ENCODE measurements around the gene LRWD1. TPM values are rescaled to one million over a fixed set of nuclear protein-coding genes. Genes with fewer than 3 reads are reported as not detected.
A peak's percentile ranks its signal among the peaks of the same experiment; 100 is the strongest.
"Not testable (repeated sequence)": the region's sequence is repeated elsewhere in the genome, so short reads cannot be mapped to it uniquely, and the experiment has no call there.

LRWD1 gene
- total RNA-seq, 6 donors from 2014 or later = 13.2 to 33.8 (median 31.6) TPM

- H3K4me3 ChIP-seq, H3K27ac ChIP-seq, H3K4me1 ChIP-seq, H3K27me3 ChIP-seq, H3K36me3 ChIP-seq, H3K9me3 ChIP-seq: not testable (repeated sequence)
- ATAC-seq (ENCODE audit: low FRiP score in 2 of 2) (peak in 1 of 2 donors; percentile 27), DNase-seq (peak in 1 of 2 donors; percentile 44)
- peak; percentile 33 to 65 (median 41) for TF ChIP-seq CTCF (IDR thresholded peaks at IDR 0.05)
- WGBS, 2 donors = 5 to 10% methylated on average over 8 of the region's 11 CpGs
Observed at GRCh38 chr7:102479982-102480637, 15.3 kb downstream of the LRWD1 start.

GRCh38 chr7:102481962-102482361 is 17.2 kb downstream of the LRWD1 start:
- not testable (repeated sequence) for H3K9me3 ChIP-seq; H3K27me3 ChIP-seq; H3K4me3 ChIP-seq; H3K27ac ChIP-seq; ATAC-seq (ENCODE audit: low FRiP score in 2 of 2); H3K4me1 ChIP-seq; H3K36me3 ChIP-seq
- WGBS, 2 donors = no CpG with 5 or more reads among the region's 10 CpGs
- peak; percentile 3 to 83 for DNase-seq

GRCh38 chr7:102484317-102484716 is 19.5 kb downstream of the LRWD1 start:
- H3K9me3 ChIP-seq; H3K4me1 ChIP-seq; H3K4me3 ChIP-seq; ATAC-seq (ENCODE audit: low FRiP score in 2 of 2); H3K27me3 ChIP-seq; H3K36me3 ChIP-seq; DNase-seq; H3K27ac ChIP-seq: not testable (repeated sequence)
- no CpG with 5 or more reads among the region's 5 CpGs for WGBS, 2 donors

- no CpG with 5 or more reads among the region's 12 CpGs for WGBS, 2 donors
- not testable (repeated sequence) for H3K9me3 ChIP-seq, H3K4me3 ChIP-seq, H3K36me3 ChIP-seq, H3K27me3 ChIP-seq, H3K4me1 ChIP-seq, H3K27ac ChIP-seq
- peak; percentile 63 to 92 for ATAC-seq (ENCODE audit: low FRiP score in 2 of 2)
- DNase-seq = peak; percentile 61 to 92
Observed at GRCh38 chr7:102490529-102491075, 25.8 kb downstream of the LRWD1 start.

- not testable (repeated sequence) for H3K27me3 ChIP-seq, H3K4me1 ChIP-seq, H3K9me3 ChIP-seq, H3K27ac ChIP-seq, H3K36me3 ChIP-seq, H3K4me3 ChIP-seq
- DNase-seq (peak in 1 of 2 donors; percentile 49), ATAC-seq (ENCODE audit: low FRiP score in 2 of 2) (peak; percentile 75 to 90)
- no CpG with 5 or more reads among the region's 33 CpGs for WGBS, 2 donors
Observed at GRCh38 chr7:102493220-102493935, 28.6 kb downstream of the LRWD1 start.

GRCh38 chr7:102494026-102494425 is 29.2 kb downstream of the LRWD1 start:
- H3K27ac ChIP-seq, H3K4me1 ChIP-seq, H3K9me3 ChIP-seq, H3K36me3 ChIP-seq, H3K27me3 ChIP-seq: not testable (repeated sequence)
- DNase-seq (peak; percentile 22 to 76), ATAC-seq (ENCODE audit: low FRiP score in 2 of 2) (peak in 1 of 2 donors; percentile 0)
- H3K4me3 ChIP-seq = peak overlapping the region in 3 of 4 donors; percentile 23 to 31 (median 29)
- WGBS, 2 donors = 32% methylated on average over 9 of the region's 15 CpGs; no CpG with 5 or more reads in 1 of the 2 donors

- not testable (repeated sequence) for H3K36me3 ChIP-seq, H3K4me1 ChIP-seq, H3K9me3 ChIP-seq, DNase-seq, H3K27ac ChIP-seq, H3K4me3 ChIP-seq, H3K27me3 ChIP-seq
- ATAC-seq (ENCODE audit: low FRiP score in 2 of 2) = peak; percentile 3 to 65
- WGBS, 2 donors = no CpG with 5 or more reads among the region's 67 CpGs
Observed at GRCh38 chr7:102494473-102495149, 29.8 kb downstream of the LRWD1 start.

- 68 to 100% methylated on average over 2 to 3 of the region's 10 CpGs for WGBS, 2 donors
- H3K27ac ChIP-seq; H3K9me3 ChIP-seq; H3K27me3 ChIP-seq; H3K4me1 ChIP-seq; ATAC-seq (ENCODE audit: low FRiP score in 2 of 2); H3K4me3 ChIP-seq; H3K36me3 ChIP-seq: not testable (repeated sequence)
- DNase-seq = peak in 1 of 2 donors; percentile 10
Observed at GRCh38 chr7:102496861-102497260, 32.1 kb downstream of the LRWD1 start.

GRCh38 chr7:102497308-102497707 is 32.5 kb downstream of the LRWD1 start:
- H3K27ac ChIP-seq, H3K9me3 ChIP-seq, H3K4me1 ChIP-seq, H3K4me3 ChIP-seq, H3K27me3 ChIP-seq, H3K36me3 ChIP-seq: not testable (repeated sequence)
- ATAC-seq (ENCODE audit: low FRiP score in 2 of 2) = peak in 1 of 2 donors; percentile 16
- peak in 1 of 2 donors; percentile 27 for DNase-seq
- 40% methylated on average over 1 of the region's 5 CpGs; no CpG with 5 or more reads in 1 of the 2 donors for WGBS, 2 donors

GRCh38 chr7:102498321-102498720 is 33.5 kb downstream of the LRWD1 start:
- not testable (repeated sequence) for H3K4me1 ChIP-seq; H3K4me3 ChIP-seq; H3K36me3 ChIP-seq; ATAC-seq (ENCODE audit: low FRiP score in 2 of 2); H3K9me3 ChIP-seq; H3K27ac ChIP-seq; H3K27me3 ChIP-seq
- WGBS, 2 donors = 86 to 94% methylated on average over 14 to 15 of the region's 16 CpGs
- DNase-seq = peak in 1 of 2 donors; percentile 38

- ATAC-seq (ENCODE audit: low FRiP score in 2 of 2); DNase-seq; H3K27ac ChIP-seq; H3K27me3 ChIP-seq; H3K36me3 ChIP-seq; H3K9me3 ChIP-seq; H3K4me3 ChIP-seq; H3K4me1 ChIP-seq: not testable (repeated sequence)
- WGBS, 2 donors = no CpG with 5 or more reads among the region's 12 CpGs
Observed at GRCh38 chr7:102503141-102503540, 38.4 kb downstream of the LRWD1 start.
